ENCODE measurements around the gene SNAP25.

Gene SNAP25

DNA sequence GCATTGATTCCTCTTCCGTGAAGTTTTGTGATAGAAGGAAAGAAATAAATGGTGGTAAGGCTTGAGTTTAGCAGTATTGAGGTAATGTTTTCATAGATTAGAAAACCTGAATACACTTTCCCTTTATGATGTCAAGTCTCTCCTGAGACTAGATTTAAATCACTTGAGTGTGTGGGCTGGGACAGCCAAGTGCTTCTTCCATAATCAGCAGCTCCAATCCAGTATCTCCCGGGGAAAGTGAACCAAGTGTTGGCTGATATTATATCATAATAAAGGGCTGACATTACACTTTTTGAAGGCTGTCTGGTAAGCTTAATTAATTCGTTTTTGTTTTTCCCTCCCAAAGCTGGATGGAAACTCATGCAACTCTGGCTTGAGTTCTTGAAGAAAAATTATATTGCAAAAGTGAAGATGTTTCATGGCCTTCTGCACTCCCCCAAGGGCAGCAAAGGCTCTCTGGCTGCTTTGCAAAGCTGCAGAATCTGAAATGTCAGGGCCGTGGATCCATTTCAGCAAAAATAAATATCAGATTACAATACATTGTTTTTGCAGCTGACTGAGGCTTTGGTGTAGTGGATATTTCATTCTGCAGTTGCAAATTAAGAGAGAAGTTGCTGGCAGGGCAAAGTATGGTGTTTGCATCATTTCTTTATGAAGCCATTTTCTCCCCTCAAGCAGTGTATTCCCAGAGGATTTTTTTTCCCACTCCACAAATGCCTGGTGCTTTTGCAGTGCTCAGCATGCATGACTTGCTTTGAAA is 114.2 kb downstream of the SNAP25 start:
- no peak for DNase-seq (ENCODE audit: low read depth)

DNA sequence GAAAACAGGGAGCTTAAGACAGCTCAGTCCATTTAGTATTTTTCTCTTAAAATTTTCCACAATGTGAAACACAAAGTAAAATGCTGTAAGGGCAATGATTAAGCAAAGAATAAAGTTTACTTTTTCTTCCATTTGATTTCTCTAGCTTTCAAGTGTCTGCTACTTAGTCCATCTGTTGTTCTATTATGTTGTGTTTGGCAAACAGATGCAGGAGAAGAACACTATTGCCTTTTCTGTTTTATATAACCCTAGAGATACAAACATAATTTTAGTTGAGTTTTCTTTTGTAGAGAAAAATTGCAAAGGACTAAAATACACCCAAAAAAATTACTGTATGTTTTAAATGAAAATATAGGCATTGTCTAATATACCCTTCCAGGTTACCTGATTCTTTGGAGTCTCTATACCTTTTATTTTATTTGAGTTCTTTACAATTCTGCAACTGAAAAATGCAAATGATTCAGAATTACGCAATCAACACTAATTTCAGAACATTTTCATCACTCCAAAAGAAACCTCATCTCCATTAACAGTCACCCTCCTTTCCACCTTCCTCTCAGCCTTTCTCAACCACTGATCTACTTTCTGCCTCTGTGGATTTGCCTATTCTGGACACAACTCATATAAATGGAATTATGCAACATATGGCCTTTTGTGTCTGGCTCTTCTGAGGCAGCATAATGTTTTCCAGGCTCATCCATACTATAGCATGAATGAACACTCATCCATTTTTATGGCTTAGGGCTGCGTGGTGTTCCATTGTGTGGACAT is 118.5 kb downstream of the SNAP25 start:
- DNase-seq (ENCODE audit: low read depth): no peak

DNA sequence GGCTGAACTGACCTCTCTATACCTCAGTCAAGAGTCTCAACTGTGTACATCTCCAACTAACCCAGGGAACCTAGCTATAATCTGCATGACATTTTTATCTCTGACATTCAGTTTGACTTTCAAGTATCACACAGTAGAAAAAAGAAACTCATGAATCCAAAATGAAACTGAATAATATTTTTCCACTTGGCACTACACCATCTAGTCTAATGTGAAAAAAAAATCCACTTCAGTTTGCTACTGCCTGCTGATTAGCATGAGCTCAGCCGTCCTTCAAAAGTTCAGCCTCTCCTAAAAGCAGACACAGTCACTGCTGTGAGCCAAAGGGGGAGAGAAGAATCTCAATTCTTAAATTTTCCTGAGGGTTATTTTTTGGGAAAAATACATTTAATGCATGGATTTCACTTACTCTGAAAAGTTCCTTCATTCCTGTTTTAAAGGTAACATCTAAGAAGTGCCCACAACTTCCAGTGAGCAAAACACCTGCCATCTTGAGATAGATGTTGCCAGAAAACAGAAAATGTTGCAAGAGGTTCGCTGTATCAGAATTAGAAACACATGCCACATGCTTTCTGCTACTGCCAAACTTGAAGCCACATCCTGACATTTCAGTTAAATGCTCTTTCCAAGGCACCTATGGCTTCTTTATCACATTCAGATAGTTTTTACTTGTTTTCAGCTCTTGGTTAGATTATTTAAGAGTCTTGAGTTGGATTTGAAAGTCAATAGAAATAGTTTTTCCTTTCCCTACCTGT is 120.0 kb downstream of the SNAP25 start:
- DNase-seq (ENCODE audit: low read depth): no peak

DNA sequence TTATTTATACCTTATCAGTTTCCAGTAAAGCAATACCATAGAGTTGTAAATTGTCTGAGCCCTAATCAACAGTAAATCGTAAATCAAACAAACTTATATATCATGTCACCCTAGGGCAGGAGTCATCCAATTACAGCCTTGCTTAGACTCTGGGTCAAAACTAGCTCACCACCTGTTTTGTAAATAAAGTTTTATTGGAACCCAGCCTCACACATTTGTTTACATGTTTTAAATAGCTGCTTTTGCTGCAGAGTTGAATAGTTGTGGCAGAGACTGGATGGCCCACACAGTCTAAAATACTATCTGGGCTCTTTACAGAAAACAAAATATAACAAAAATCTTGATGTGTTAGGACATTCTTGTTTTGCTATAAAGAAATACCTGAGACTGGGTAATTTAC is 121.0 kb downstream of the SNAP25 start:
- DNase-seq (ENCODE audit: low read depth): no peak

DNA sequence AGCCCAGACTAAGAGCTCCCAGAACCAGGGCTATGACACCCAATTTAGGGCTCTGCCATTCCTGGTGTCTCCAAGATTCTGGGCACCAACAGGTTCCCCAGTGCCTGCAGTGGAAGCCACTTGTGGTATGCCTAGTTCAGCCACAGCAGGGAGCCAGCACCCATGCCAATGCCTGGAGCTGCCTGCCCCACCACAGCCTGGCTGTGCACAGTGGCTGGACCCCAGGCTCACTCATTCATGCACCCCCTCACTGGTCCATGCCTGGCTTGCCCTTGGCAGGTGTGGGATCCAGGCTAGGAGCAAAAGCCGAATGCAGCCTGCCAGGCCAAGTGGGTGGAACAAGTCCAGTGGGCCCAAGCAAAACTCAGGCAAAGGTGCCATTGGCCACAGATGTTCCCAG is 123.5 kb downstream of the SNAP25 start:
- DNase-seq (ENCODE audit: low read depth): no peak

DNA sequence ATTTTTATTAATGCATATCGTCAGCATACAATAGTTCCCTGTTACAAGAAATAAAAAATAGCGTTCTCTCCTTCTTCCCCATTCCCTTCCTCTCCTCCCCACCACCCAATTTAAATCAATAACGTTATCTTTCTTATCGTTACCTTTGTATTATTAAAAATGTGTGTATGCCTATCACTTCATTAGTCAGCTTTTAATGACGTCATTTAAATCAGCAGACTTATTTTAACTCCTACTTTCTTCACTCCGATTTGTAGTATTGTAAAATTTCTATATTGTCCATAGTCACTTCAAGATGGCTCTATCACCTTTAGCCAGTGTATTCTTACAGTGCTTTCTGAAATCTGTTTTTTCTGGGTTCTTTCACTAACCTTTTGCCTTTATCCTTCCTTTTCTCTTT is 126.3 kb downstream of the SNAP25 start:
- no peak for DNase-seq (ENCODE audit: low read depth)

DNA sequence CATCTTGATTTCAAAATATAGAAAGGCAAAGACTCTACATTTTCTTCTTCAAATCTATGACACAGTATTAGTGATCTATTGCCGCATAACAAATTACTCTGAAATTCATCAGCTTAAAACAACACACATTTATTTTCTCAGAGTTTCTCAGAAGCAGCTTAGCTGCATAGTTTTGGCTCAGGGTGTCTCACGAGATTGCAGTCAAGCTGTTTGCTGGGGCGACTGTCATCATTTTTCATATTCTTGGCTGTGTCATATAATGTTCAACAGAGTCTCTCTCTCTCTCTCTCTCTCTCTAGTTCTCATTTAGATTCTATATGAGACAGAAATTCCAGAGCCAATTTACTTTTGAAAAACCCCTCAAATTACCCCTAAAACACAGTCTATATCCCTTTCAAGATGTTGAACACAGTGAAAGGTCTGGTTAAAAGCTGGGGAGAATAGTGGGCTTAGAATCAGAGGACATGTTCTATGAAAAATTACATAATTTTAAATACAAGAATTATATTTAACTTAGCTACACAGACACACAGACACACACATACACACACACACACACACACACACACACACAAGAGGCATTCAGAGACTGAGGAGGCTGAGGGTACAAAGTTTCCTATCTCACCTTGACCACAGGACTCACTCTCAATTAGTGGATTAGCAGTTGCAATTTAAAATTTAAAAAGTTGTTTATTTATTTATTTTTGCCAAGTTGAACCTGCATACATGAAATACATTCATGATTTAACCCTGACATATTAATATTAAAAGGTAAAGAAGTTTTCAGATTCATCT is 128.7 kb downstream of the SNAP25 start:
- DNase-seq (ENCODE audit: low read depth): no peak

DNA sequence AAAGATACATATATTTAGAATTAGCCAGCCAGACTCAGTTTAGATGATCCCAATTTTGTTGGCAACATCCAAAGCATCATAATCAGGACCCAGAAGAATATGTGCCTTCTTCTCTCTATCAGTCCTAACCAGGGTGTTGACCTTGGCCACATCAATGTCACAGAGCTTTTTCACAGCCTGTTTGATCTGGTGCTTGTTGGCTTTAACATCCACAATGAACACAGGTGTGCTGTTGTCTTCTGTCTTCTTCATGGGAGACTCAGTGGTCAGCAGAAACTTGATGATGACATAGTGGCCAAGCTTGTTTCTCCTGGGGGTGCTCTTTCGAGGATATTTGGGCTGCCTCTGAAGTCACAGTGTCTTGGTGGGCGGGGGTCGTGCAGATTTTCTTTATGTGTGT is 130.5 kb downstream of the SNAP25 start:
- DNase-seq (ENCODE audit: low read depth): no peak

DNA sequence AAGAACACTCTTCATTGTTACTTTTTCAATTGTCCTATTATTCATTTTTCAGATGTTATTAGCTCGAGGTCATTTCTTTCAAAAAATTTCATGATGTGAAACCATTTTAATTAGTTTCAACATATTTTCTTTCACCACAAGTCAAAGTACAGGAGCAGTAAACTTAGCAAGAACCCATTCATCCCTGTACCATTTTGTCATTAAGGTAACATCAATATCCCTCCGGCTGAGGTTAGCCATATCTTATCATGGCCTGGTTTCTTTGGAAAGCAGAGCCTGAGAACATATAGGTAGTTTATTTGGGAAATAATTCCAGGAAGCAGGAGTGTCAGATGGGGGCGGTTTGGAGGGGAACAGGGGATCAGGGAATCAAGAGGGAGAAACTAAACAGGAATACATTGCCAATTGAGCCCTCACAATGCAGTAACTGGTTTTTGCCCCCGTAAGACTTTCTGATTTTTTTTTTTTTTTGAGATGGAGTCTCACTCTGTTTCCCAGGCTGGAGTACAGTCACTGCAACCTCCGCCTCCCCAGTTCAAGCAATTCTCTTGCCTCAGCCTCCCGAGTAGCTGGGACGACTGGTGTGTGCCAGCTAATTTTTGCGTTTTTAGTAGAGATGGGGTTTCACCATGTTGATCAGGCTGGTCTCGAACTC is 131.7 kb downstream of the SNAP25 start:
- no peak for DNase-seq (ENCODE audit: low read depth)

DNA sequence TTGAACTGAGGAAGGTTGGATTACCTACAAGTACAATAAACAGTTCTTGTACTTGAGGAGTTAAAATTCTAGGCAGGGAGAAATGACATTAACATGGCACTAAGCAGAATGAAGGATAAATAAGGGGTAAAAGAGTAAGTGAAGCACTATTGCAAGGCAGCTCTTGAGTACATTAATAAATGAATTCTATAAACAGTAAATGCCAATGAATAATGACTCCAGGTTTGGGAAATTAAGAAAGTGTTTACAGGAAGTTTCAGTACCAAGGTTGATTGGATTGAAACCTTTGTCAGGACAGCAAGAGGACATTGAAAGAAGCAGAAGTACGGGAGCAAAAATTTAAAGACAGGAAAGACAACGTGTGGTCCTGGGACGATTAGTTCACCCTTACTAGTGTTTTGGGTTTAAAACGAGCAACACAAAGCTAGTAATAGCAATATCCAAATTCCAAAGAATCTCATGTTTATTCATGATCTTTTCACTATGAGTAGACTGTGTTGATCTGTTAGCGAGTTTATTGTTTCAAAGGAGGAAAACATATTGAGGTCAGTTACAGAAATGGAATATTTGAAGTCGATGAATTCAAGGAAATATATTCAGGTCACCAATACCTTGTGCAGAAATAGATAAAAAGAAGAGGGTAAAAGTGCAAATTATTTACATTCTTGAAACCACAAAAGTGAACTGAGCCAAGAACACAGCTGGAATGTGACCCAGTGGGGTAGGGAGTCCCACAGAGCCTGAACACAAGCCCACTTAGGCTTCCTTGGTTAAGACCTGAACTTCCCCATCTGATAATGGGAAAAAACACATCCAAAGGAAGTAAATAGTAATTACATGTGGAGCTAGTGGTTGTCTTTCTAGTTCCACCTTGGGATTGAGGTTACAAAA is 134.5 kb downstream of the SNAP25 start:
- DNase-seq (ENCODE audit: low read depth): no peak

DNA sequence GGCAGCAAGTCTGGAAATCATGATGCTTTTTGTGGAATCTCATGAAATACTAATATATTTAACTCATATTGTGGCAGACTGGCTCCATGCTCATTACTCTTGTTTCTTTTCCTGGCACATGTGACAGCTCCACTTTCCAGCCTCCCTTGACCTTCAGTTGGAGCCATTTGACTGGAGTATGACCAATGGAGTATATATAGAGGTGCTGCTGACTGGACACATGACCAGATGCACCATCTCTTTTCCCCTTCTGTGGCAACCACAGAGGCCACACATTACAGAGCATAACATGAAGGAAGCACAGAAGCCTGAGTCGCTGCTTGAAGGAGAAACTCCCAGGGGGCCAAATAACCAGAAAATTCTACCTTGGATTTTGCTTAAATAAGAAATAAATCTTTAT is 138.0 kb downstream of the SNAP25 start:
- no peak for DNase-seq (ENCODE audit: low read depth)
